Ramos (cell line): Measurements from ENCODE around the gene GAK.

Source experiments
- in situ Hi-C: fragments of 300-500 bp; cut with MboI; formaldehyde crosslinking; loops from one replicate; pipeline ENCODE4 v1.14.3; 2022; ENCODE audit warnings: low sequenced_read_pairs; ENCODE audit not compliant: unreplicated experiment

GAK gene

DNA sequence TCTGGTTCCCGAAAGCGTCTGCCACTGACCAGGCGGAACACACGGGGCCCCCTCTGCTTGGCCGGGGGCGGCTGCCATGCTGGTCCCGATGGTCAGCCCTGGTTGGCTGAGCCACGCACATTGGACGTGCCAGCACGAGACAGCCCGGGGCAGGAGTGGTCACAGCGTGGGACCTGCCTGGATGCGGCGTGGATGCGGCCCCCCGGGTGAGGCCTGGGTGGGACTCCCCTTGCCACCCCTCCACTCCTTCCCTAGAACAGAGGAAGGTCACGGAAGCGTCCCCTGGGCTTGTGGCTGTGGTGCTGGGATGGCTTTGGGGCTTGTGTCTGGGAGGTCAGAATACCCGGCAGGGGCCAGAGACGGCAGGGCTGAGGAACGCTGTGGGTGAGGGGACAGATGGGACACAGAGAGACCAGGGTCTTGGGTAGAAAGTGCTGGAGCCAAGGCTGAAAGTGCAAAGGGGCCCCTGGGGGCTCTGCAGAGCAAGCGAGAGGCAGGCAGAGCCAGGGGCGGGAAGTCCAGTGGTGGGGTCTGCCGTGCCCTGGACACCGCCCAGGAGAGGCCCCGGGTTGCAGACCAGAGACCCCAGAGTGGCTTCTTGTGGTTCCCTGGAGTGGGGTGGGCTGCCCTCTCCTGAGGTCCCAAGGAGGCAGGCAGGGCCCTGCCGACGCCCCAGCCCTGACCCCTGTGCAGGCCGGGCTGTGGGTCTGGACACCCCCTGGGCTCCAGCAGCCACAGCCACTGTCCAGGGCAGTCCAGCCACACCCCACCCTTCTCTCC lies 97.6 kb downstream of the GAK start:
- in situ Hi-C loops: no loop called here

DNA sequence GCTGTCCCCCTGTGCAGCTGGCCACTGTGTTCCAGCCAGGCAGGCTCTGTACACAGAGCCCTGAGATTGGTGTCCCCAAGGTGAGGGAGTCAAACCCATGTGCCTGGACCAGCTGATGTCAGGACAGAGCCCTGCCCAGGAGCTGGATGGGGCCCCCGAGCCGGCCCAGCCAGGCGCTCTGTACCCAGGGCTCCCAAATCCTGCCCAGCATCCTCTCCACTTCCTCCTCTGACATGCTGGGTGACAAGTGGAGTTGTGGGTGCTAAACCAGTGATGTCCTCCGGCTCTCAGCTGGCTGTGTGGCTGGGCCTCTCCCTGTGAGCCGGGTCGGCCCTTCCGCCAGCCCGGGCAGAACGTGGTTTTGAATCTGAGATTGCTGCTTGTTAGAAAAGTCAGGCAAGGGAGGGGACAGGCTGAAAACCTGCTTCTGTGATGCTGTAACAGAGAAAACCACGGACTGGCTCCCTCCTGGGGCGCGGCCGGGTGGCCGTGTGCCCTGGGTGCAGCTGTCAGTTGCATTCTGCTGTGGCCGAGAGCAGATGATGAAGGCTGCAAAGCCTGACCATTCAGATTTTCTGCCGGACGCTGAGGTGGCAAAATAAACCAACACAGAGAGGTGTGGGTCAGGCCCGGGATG lies 98.3 kb downstream of the GAK start:
- in situ Hi-C loops: no loop called here

- in situ Hi-C loops: no loop called here
These were observed 99.0 kb downstream of the GAK start for GRCh38 chr4:833156-833555.

DNA sequence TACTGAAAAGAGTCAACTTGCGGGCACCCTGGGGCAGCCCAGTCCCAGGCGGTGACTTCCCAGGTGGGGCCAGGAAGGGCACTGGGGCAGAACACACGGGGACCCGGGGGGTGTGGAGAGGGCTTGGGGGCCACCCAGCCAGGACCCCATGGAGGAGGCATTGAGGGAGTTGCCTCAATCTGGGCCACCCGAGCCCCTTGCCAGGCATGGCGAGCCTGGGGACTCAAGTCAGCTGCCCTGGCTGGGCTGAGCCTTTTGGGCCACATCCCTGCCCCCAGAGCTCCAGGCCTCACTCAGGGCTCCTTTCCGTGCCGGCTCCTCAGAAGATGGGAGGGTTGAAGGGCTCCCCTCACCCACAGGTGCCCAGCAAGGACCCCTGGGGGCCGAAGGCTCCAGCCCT lies 99.6 kb downstream of the GAK start:
- in situ Hi-C loops: no loop called here

DNA sequence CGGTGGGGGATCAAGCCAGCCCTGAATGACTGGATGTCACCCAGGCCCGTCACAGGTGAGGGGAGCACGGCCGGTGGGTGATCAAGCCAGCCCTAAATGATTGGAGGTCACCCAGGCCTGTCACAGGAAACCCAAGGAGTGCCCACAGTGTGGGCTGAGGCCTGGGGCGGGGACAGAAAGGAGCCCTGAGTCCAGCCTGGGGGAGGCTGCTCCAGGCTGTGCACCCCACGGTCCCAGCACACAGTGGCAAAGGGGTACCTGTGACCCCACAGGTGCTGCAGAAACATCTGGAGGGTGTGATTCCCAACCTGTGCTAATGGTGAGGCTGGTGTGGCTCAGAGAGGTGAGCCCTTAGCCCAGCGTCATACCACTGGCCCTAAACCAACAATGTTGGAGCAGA lies 100.0 kb downstream of the GAK start:
- in situ Hi-C loops: no loop called here

- in situ Hi-C loops: no loop called here
These were observed 100.7 kb downstream of the GAK start for GRCh38 chr4:831483-831805.

DNA sequence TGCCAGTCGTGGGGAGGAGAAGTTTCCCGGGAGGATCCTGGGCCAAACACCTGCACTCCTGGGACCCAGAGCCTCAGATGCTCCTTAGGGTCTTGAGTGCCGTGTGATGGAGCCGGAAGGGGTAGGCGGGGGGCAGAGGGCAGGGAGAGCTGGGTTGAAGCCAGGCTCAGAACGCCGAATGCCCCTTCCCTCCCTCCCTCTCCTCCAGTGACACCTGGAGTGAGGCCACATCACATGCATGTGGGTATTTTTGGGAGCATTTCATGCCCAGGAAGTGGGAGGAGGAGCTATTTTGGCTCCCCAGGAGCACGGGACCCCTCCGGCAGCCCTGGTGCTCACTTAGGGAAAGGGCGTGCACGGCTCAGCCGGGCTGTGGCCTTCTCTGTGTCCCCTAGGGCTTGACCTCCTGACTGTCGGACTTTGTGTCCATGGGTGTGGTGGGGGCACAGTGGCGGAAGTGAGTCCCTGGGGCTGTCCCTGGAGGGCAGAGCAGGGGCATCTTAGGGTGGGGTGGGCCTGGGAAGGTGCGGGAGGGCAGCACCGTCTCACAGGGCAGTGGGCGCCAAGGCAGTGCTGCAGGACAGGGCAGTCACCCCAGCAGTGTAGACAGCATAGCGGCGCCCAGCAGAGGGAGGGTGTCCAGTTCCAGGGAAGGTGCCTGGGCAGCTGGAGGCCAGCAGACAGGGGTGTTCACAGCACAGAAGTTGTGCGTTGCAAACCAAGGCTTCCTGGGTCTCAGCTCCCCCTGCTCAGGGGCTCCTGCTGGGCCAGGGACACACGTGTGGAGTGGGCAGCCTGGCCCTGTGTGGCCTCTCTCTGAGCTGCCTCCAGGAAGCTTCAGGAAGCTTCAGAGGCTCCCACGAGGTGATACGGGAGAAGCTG lies 101.3 kb downstream of the GAK start:
- in situ Hi-C loops: no loop called here

DNA sequence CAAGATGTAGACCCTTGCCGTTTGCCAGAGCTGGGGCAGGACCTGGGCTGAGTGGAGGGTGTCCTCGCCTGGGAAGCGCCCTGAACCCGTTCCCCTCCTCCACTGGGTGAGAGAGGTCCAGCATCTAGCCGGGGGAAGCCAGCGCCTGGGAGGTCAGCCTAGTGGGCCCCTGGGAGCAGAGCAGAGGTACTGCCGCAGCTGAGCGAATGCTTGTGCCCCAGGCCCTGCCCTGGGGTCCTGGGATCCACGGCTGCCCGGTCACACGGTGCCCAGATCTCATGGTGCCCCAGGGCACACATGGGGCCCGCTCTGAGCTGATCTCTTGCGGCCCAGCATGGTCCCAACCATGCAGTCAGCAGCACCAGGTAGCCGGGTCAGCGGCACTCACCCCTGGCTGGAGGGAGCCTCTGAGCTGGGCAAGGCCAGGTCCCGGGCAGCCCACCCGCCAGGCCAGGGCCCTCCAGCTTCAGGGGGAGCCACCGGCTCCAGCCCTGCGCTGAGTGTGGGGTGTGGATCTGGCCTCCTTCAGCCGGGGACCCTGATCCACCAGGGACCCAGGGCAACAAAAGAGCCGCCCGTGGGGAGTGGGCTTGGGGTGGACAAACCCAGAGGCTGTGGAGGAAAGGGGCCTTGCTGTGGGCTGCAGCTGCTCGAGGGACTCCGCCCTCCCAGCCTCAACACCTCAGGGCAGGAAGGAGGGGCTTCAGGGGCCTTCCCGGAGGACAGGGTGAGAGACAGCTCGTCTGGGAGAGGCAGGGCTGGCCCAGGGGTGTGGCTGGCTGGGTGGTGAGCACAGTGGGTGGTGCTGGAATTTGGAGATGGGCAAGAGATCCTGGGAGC lies 102.1 kb downstream of the GAK start:
- in situ Hi-C loops: no loop called here

DNA sequence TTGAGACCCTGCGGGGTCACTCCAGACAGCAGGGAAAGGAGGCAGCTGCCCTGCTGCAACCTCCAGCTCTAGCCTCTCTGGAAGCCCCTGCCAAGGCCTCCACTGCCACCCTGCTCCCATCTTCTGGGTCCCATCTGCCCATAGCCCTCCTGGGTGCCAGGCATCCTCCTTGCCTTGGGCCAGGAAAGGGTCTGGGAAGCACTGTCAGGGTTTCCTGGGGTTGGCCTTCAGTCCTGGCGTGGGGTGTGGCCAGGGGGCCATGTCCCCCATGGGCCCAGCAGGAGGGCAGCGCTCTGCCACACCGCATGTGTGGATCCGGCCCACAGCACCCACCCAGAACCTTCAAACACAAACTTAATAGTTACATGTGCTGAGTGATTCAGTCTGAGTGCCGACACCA lies 102.8 kb downstream of the GAK start:
- in situ Hi-C loops: no loop called here

DNA sequence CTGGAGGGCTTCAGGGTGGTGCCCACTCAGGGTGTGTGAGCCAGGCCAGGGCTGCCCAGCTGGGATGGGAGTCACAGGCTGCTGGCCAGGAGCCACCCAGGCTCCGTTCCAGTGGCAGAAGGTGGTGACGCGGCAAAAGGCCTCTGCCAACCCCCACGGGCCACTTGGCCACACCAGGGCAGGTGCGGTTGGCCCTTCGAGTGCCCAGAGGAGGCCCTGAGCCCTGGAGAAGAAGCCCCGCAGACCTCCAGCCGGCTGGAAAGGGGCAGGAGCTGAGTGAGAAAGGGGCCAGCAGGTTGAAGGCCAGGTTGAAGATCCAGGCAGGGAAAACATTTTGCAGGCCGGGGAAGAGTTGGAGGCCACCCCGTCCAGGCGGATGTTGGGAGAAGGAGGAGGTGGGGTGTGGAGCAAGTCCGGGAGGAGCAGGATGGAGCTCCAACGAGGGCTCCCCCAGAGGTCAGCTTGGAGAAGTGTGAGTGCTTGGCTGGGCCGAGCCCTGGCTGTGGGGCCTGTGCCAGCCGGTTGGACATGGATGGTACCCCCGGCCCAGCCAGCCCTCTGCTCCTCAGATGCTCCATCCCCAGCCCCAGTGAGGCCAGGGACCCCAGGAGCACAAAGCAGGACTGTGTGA lies 103.4 kb downstream of the GAK start:
- in situ Hi-C loops: no loop called here

DNA sequence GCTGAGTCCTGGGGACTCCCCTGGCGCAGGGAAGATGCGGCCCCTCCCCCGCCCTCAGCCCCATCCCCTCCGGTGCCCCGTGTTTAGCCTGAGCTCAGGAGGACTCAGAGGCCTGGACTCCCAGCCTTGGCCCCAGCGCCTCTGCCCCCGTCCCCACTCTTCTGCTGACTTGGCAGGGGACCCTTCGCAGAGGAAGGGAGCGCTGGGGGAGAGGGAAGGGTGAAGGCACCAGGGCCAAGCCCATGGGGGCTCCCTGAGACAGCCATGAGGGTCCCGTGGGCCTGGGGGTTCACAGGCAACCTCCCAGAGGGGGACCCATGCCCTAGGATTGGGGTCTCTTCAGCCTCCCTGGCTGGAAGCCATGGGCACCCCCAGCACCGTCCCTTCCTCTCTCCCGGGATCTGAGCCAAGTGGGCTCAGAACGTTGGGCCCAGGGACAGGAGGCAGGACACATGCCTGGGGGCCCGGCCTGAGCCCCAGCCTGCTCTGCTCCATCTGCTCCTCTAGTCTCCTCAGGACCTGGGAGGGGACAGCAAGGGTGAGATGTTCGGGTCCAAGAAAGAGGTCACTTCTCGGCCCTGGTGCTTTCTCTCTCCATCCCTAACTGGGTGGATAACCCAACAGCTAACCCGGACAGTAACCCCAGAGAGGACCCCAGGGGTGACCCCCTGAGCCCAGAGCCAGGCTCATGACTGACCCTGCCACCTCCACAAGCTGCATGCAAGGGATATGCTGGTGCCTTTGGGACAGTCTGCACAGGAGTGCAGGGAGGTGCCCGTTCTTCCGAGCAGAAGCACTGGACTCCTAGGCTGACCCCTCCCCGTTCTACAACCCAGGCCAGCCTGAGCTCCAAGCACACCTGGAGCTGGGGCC lies 104.7 kb downstream of the GAK start:
- in situ Hi-C loops: no loop called here

DNA sequence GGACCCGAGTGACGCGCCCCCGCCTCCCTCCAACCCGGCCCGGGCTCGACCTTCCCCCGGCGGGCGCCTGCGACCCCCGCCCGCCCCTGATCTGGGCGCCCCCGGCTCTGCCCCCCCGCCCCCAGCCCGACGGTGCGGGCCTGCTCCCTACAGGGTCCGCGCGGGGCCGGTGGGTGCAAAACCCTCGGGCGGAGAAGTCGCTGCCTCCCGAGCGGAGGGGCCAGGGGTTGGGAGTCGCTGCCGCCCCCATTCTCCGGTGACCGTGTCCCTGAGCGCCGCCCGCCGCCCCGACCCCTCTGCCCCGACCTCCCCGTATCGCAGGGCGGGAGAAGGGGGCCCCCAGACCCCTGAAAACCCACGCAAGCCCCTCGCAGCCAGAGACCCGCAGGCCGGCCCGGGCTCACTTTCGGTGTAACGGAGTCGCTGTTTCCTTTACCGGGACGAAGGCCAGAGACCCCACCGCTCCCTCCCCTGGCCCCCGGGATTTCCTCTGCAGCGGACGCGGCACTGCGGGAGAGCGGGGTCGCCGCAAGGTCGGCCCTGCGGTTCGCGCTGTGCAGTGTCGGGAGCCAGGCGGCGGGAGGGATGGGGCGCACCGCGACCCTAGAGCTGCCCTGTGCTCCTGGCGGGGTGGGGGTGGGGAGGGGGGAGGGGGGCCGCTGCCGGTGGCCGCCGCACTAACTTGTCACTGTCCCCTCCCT lies 105.5 kb downstream of the GAK start:
- in situ Hi-C loops: no loop called here

DNA sequence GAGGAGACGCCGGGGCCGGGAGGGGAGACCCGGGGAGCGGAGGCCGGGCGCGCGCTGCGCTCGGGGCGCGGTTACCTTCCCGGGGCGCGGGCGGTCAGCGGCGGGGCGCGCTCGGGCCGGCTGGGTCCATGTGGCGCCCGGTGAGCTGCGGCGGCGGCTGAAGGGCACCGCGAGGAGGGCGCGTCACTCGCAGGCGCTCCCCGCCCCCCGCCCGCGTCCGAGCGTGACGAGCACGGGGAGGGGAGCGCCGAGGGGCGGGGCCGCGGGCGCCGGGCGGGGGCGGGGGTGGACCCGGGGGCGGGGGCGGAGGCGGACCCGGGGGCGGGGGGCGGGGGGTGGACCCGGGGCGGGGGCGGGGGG lies 106.2 kb downstream of the GAK start, which contains the start of gene CPLX1:
CPLX1 (minus strand) TSS at position 159 of the 360 bp plus-strand sequence. CDS start 1,607 bp downstream, outside the sequence.
- in situ Hi-C loops: no loop called here

GRCh38 chr4:825063-825970 lies 106.8 kb downstream of the GAK start:
- in situ Hi-C loops: no loop called here

GRCh38 chr4:824461-825062 lies 107.6 kb downstream of the GAK start:
- in situ Hi-C loops: no loop called here

- in situ Hi-C loops: no loop called here
These were observed 108.2 kb downstream of the GAK start for GRCh38 chr4:823761-824460.
